GM12878 (cell line): ENCODE measurements around the gene FOXK1. TPM values are rescaled to one million over a fixed set of nuclear protein-coding genes. Genes with fewer than 3 reads are reported as not detected.

Experiments used
- ATAC-seq: fragments of 200-7000 bp; cut with Tn5 transposase; 3 replicates; pipeline ENCODE4 v1.9.1; 2020; ENCODE audit warnings: mild to moderate bottlenecking, moderate library complexity
- BruUV-seq: library from RNA; stranded (reverse); fragments of 400-500 nt; replicated peaks from 2 replicates; lab custom pipeline; 2021; lab: Mats Ljungman, UMichigan
- CTCF ChIA-PET: fragments of 300-600 bp; sonication (Branson Sonifier 250); formaldehyde crosslinking; extraction: SDS; loops from one replicate; lab custom pipeline; 2021; ENCODE audit warnings: inconsistent platforms; lab: Yijun Ruan, JAX
- POLR2A ChIA-PET: fragments of 350-600 bp; formaldehyde crosslinking; extraction: SDS; loops from one replicate; lab custom pipeline; 2021; ENCODE audit warnings: inconsistent platforms; lab: Charles Lee
- RAD21 ChIA-PET: fragments of 300-600 bp; sonication (Branson Sonifier 250); formaldehyde crosslinking; loops from one replicate; lab custom pipeline; 2023; ENCODE audit warnings: antibody characterized with exemption; ENCODE audit not compliant: unreplicated experiment; lab: Charles Lee
- SMC1A ChIA-PET: fragments of 300-600 bp; sonication (Branson Sonifier 250); formaldehyde crosslinking; loops from one replicate; lab custom pipeline; 2023; ENCODE audit not compliant: unreplicated experiment, uncharacterized antibody; lab: Charles Lee
- DNase-seq: peaks from one replicate; pipeline ENCODE4 v3.0.0-alpha.2; 2011; ENCODE audit warnings: low read depth, low spot score
- FAIRE-seq: peaks from 3 replicates; lab custom pipeline; 2011; peaks lifted over from hg19 to GRCh38; lab: Jason Lieb, UNC
- H2AFZ ChIP-seq: 2 replicates; pipeline ENCODE4 v1.6.0; 2011; ENCODE audit warnings: low read depth, low read length, control low read depth; ENCODE audit not compliant: control insufficient read depth
- H3K27ac ChIP-seq: 2 replicates; pipeline ENCODE4 v1.5.1; 2011; ENCODE audit warnings: control low read depth; ENCODE audit not compliant: control insufficient read depth, insufficient read depth
- H3K27me3 ChIP-seq, 2 experiments: replicated peaks in 1 of 2; 2 replicates each; pipeline versions ENCODE4 v1.6.0 to v1.6.1; 2011; ENCODE audit warnings: low read length in 1 of 2; ENCODE audit not compliant: control insufficient read depth in 2 of 2, insufficient read depth in 2 of 2
- H3K36me3 ChIP-seq, 2 experiments: 2 replicates each; pipeline ENCODE4 v1.5.1; 2011; ENCODE audit warnings: low read length in 1 of 2; ENCODE audit not compliant: control insufficient read depth in 2 of 2, insufficient read depth in 2 of 2
- H3K4me1 ChIP-seq: 2 replicates; pipeline ENCODE4 v1.6.1; 2011; ENCODE audit warnings: mild to moderate bottlenecking, low read length, moderate library complexity, mixed read lengths; ENCODE audit not compliant: control insufficient read depth, insufficient read depth
- H3K4me2 ChIP-seq: 2 replicates; pipeline ENCODE4 v1.6.0; 2011; ENCODE audit warnings: control low read depth; ENCODE audit not compliant: control insufficient read depth, insufficient read depth
- H3K4me3 ChIP-seq: fragments of 200-600 bp; sonication (generic); 2 replicates; pipeline ENCODE4 v1.5.1; 2016
- H3K79me2 ChIP-seq: 2 replicates; pipeline ENCODE4 v1.6.0; 2011; ENCODE audit warnings: low read length; ENCODE audit not compliant: control insufficient read depth, insufficient read depth
- H3K9ac ChIP-seq: 2 replicates; pipeline ENCODE4 v1.8.0; 2011; ENCODE audit warnings: low read length, control low read depth, mixed read lengths; ENCODE audit not compliant: control insufficient read depth, insufficient read depth
- H3K9me3 ChIP-seq: replicated peaks from 3 replicates; pipeline ENCODE4 v1.5.1; 2011; ENCODE audit warnings: mild to moderate bottlenecking, low read length; ENCODE audit not compliant: control insufficient read depth, insufficient read depth
- H4K20me1 ChIP-seq: 2 replicates; pipeline ENCODE4 v1.6.0; 2011; ENCODE audit not compliant: control insufficient read depth, insufficient read depth
- NBN ChIP-seq: fragments of 450-650 bp; IDR thresholded peaks from 2 replicates; pipeline ENCODE4 v1.6.1; 2016
- NFYA ChIP-seq: IDR thresholded peaks from 2 replicates; pipeline ENCODE4 v1.6.1; 2011; ENCODE audit warnings: low read depth, mild to moderate bottlenecking, low read length, improper control_type of control experiment, borderline replicate concordance
- POLR2AphosphoS5 ChIP-seq: IDR thresholded peaks from 2 replicates; pipeline ENCODE4 v1.6.1; 2011; ENCODE audit warnings: mild to moderate bottlenecking, low read length, inconsistent platforms
- RAD21 ChIP-seq: IDR thresholded peaks from 2 replicates; pipeline ENCODE4 v1.6.1; 2011; ENCODE audit warnings: mild to moderate bottlenecking, low read depth, low read length, moderate library complexity; ENCODE audit not compliant: insufficient read depth
- SREBF2 ChIP-seq: IDR thresholded peaks from 2 replicates; pipeline ENCODE4 v1.6.1; 2012; ENCODE audit warnings: mild to moderate bottlenecking, low read length
- ZSCAN29 ChIP-seq: fragments of 450-650 bp; IDR thresholded peaks from 2 replicates; pipeline ENCODE4 v1.6.1; 2017; ENCODE audit warnings: mild to moderate bottlenecking, moderate library complexity
- WGBS: methylation state at CpG from one replicate; pipeline ENCODE4 v1.1.6; 2016; ENCODE audit warnings: low lambda C conversion rate; ENCODE audit not compliant: insufficient replicate concordance, insufficient coverage; ENCODE audit errors: missing lambda C conversion rate; 5-methylcytosine and 5-hydroxymethylcytosine counted together
- in situ Hi-C: fragments of 300-500 bp; cut with MboI; formaldehyde crosslinking; loops from 9 replicates; pipeline ENCODE4 v1.14.3; 2018; ENCODE audit warnings: mixed read lengths
- intact Hi-C: fragments of 100-400 bp; cut with micrococcal nuclease; formaldehyde crosslinking; loops from one replicate; pipeline ENCODE4 v1.14.2; 2022; ENCODE audit not compliant: unreplicated experiment
- polyA plus RNA-seq, 11 experiments: library from polyadenylated mRNA; depleted of rRNA in 4 of 11; unstranded in 6 of 11; stranded (reverse) in 5 of 11; fragments of >200 nt; fragmentation: Nextera tagmentation in 4 of 11; fragmentation: Illumina TruSeq in 1 of 11; extraction: Ambion mirVana in 4 of 11; extraction: Trizol in 1 of 11; gene quantifications; 1 replicate in 1 of 11; 2 replicates in 10 of 11; pipeline versions ENCODE4 v1.2.1 to v1.2.3, GENCODE V29; 2011 to 2016; ENCODE audit warnings: inconsistent platforms in 2 of 11, missing spikeins in 2 of 11, low read depth in 1 of 11
- total RNA-seq, 4 experiments: library from RNA; depleted of rRNA in 3 of 4; stranded (reverse); fragments of >200 nt in 3 of 4; fragmentation: Illumina TruSeq in 1 of 4; extraction: Trizol in 1 of 4; gene quantifications; 2 replicates each; pipeline versions ENCODE4 v1.2.1 to v1.2.3, GENCODE V29; 2013 to 2021
- TF ChIP-seq, protein P1 (sequence below), 3 experiments: IDR thresholded peaks in 2 of 3; conservative IDR thresholded peaks in 1 of 3; 2 replicates each; pipeline ENCODE4 v1.5.1; 2011; ENCODE audit warnings: low read depth in 3 of 3, low read length in 3 of 3, mild to moderate bottlenecking in 3 of 3, control low read depth in 2 of 3, moderate library complexity in 2 of 3, inconsistent platforms in 1 of 3, mixed read lengths in 1 of 3; ENCODE audit not compliant: control insufficient read depth in 2 of 3, insufficient read depth in 1 of 3; ENCODE audit errors: extremely low read depth in 1 of 3
- TF ChIP-seq, protein P2 (sequence below): fragments of 450-650 bp; IDR thresholded peaks from 2 replicates; pipeline ENCODE4 v1.6.1; 2018; ENCODE audit warnings: mild to moderate bottlenecking, low read depth, moderate library complexity; ENCODE audit not compliant: partially characterized antibody

Gene FOXK1
- total and polyA plus RNA-seq, 10 of the 15 experiments (the other 5 are each of a cell fraction or from before 2014, with no cell fraction given): 0.24 to 31.8 (median 4.5) TPM

DNA sequence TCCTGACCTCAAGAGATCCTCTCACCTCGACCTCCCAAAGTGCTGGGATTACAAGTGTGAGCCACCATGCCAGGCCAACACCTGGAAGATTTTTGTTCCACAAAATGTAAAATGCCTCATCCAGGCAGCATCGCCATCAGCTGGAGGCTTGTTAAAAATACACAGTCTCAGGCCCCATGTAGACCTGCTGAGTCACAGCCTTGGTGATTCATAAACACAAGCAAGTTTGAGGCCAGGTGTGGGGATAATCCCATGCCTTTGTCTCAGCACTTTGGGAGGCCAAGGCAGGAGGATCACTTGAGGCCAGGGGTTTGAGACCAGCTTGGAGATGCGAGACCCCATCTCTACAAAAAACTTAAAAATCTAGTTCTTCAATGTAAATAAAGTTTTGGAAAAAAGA lies 49.1 kb upstream of the FOXK1 start:
- in situ Hi-C loops: no loop called here
- Histone ChIP-seq H3K9ac (no peak overlapping the region), H3K79me2 (no peaks in the 10 kb centered on the region), H3K27me3 (no peaks in the 10 kb centered on the region), H3K9me3 (no peaks in the 10 kb centered on the region), H3K27ac (no peak overlapping the region), H2AFZ (no peak overlapping the region), H3K4me3 (no peak overlapping the region), H3K36me3 (no peaks in the 10 kb centered on the region), H3K4me2 (no peak overlapping the region), H4K20me1 (no peaks in the 10 kb centered on the region), H3K4me1 (no peaks in the 10 kb centered on the region)
- no peak for DNase-seq
- no TSS peak for BruUV-seq
- WGBS: 30% methylated on average over 3 of the region's 3 CpGs
- CTCF ChIA-PET: no interaction called here
- intact Hi-C loops: no loop called here
- SMC1A ChIA-PET: interaction anchor here (0.9 kb wide), 1 partner anchor 8 kb away, joined by 3 read pairs; no protein-coding TSS in a partner anchor
- no peak for ATAC-seq
- TF ChIP-seq NFYA: no peak
- TF ChIP-seq, protein P1, sequence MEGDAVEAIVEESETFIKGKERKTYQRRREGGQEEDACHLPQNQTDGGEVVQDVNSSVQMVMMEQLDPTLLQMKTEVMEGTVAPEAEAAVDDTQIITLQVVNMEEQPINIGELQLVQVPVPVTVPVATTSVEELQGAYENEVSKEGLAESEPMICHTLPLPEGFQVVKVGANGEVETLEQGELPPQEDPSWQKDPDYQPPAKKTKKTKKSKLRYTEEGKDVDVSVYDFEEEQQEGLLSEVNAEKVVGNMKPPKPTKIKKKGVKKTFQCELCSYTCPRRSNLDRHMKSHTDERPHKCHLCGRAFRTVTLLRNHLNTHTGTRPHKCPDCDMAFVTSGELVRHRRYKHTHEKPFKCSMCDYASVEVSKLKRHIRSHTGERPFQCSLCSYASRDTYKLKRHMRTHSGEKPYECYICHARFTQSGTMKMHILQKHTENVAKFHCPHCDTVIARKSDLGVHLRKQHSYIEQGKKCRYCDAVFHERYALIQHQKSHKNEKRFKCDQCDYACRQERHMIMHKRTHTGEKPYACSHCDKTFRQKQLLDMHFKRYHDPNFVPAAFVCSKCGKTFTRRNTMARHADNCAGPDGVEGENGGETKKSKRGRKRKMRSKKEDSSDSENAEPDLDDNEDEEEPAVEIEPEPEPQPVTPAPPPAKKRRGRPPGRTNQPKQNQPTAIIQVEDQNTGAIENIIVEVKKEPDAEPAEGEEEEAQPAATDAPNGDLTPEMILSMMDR (IDR thresholded peaks at IDR 0.05 in 2 of 3, conservative IDR thresholded peaks at IDR 0.05 in 1 of 3; ENCODE audit: control insufficient read depth in 2 of 3, extremely low read depth in 1 of 3, insufficient read depth in 1 of 3, low read depth in 3 of 3, low read length in 3 of 3): 0 out of 6 replicates have a peak, but pooled peaks of 1 of the 3 experiments have one; percentile 7
- no peak for FAIRE-seq
- RAD21 ChIA-PET: no interaction called here
- POLR2A ChIA-PET: no interaction called here

DNA sequence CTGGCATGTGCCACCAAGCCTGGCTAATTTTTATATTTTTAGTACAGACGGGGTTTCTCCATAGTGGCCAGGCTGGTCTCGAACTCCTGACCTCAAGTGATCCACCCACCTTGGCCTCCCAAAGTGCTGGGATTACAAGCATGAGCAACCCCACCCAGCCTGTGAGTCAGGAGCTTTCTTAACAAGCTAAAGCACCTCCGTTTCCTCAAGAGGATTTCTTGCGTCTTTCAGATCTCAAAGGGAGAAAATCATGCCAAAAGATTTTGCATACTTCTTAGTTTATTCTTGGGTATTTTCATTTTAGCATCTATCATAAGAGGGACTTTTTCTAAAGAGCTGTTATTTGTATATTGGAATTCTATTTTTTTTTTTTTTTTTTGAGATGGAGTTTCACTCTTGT lies 47.9 kb upstream of the FOXK1 start:
- ChIA-PET SMC1A (interaction anchor here (0.6 kb wide), 1 partner anchor 1313 kb away, joined by 3 read pairs; no protein-coding TSS in a partner anchor), RAD21 (no interaction called here), POLR2A (no interaction called here), CTCF (no interaction called here)
- DNase-seq: no peak
- H3K27ac ChIP-seq: no peak overlapping the region
- intact Hi-C loops: no loop called here
- H3K4me3 ChIP-seq: no peak overlapping the region
- BruUV-seq: no TSS peak
- 2% methylated on average over 4 of the region's 4 CpGs for WGBS
- no peak overlapping the region for H2AFZ ChIP-seq
- no peak for ATAC-seq
- H3K9ac ChIP-seq: no peak overlapping the region
- no peak for FAIRE-seq
- no peaks in the 10 kb centered on the region for H3K36me3 ChIP-seq
- no peak overlapping the region for H3K4me2 ChIP-seq
- in situ Hi-C loops: no loop called here
- H3K79me2 ChIP-seq: no peaks in the 10 kb centered on the region
- H3K27me3 ChIP-seq: no peaks in the 10 kb centered on the region
- no peaks in the 10 kb centered on the region for H4K20me1 ChIP-seq
- H3K9me3 ChIP-seq: no peaks in the 10 kb centered on the region
- 0 out of 2 replicates have a peak, but pooled peaks cover 3% of the 10 kb centered on the region for H3K4me1 ChIP-seq
- TF ChIP-seq, protein P1 (IDR thresholded peaks at IDR 0.05 in 2 of 3, conservative IDR thresholded peaks at IDR 0.05 in 1 of 3; ENCODE audit: control insufficient read depth in 2 of 3, extremely low read depth in 1 of 3, insufficient read depth in 1 of 3, low read depth in 3 of 3, low read length in 3 of 3): no peak
- TF ChIP-seq ZSCAN29 (no peak), SREBF2 (no peak), POLR2AphosphoS5 (no peak), RAD21 (no peak), NBN (no peak)
- TF ChIP-seq, protein P2, sequence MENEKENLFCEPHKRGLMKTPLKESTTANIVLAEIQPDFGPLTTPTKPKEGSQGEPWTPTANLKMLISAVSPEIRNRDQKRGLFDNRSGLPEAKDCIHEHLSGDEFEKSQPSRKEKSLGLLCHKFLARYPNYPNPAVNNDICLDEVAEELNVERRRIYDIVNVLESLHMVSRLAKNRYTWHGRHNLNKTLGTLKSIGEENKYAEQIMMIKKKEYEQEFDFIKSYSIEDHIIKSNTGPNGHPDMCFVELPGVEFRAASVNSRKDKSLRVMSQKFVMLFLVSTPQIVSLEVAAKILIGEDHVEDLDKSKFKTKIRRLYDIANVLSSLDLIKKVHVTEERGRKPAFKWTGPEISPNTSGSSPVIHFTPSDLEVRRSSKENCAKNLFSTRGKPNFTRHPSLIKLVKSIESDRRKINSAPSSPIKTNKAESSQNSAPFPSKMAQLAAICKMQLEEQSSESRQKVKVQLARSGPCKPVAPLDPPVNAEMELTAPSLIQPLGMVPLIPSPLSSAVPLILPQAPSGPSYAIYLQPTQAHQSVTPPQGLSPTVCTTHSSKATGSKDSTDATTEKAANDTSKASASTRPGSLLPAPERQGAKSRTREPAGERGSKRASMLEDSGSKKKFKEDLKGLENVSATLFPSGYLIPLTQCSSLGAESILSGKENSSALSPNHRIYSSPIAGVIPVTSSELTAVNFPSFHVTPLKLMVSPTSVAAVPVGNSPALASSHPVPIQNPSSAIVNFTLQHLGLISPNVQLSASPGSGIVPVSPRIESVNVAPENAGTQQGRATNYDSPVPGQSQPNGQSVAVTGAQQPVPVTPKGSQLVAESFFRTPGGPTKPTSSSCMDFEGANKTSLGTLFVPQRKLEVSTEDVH: no peak
